ENCODE results near the gene ENTHD1. TPM values are rescaled to one million over a fixed set of nuclear protein-coding genes. Genes with fewer than 3 reads are reported as not detected.

ENTHD1 gene
- total RNA-seq, 2 donors from 2014 or later = not detected

DNA sequence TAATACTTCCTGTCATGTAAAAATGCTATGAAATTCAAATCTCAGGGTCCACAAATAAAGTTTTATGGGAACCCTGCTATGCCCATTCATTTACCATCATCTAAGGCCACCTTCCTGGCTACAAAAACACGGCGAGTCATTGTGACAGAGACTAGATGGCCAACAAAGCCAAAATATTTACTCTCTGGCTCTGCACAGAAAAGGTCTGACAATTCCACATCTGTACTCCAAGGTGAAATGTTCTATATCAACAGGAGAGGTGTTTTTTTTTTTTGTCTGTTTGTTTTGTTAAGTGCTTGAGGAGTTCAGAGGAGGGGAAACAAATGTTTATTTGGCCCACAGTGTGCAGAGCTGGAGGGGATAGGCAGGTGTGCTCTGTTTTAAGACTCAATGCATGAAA lies 48.0 kb upstream of the ENTHD1 start:
- H3K4me1 Mint-ChIP-seq = peaks cover 66% of the 10 kb centered on the region
- Histone ChIP-seq H3K9me3 (ENCODE audit: control insufficient read depth, low read length) (no peaks in the 10 kb centered on the region), H3K27ac (ENCODE audit: low read depth, low read length) (no peak overlapping the region), H3K4me1 (ENCODE audit: control insufficient read depth, insufficient read depth, low read length) (peaks cover 17% of the 10 kb centered on the region), H3K36me3 (ENCODE audit: control insufficient read depth, insufficient read depth, low read length) (no peaks in the 10 kb centered on the region), H3K9ac (ENCODE audit: extremely low read depth, low read length, poor library complexity, severe bottlenecking) (no peak overlapping the region), H3K27me3 (ENCODE audit: control insufficient read depth, insufficient read depth, low read length, poor library complexity, severe bottlenecking) (no peaks in the 10 kb centered on the region), H3K4me3 (ENCODE audit: low read length) (no peak overlapping the region)
- H3K9me3 Mint-ChIP-seq = no peaks in the 10 kb centered on the region
- no peak overlapping the region for H3K4me3 Mint-ChIP-seq
- no peaks in the 10 kb centered on the region for H3K27me3 Mint-ChIP-seq (ENCODE audit: insufficient read depth)
- no peak overlapping the region for H3K27ac Mint-ChIP-seq
- no peaks in the 10 kb centered on the region for H3K36me3 Mint-ChIP-seq (ENCODE audit: low read depth)
- no peak for DNase-seq
- 94 to 100% methylated on average over 2 of the region's 2 CpGs for WGBS, 2 experiments (ENCODE audit: insufficient coverage in 1 of 2, insufficient read length in 1 of 2)
- TF ChIP-seq CTCF (conservative IDR thresholded peaks at IDR 0.05) = no peak

GRCh38 chr22:39940757-39941305 lies 47.3 kb upstream of the ENTHD1 start:
- Histone ChIP-seq H3K9me3 (ENCODE audit: control insufficient read depth, low read length) (no peaks in the 10 kb centered on the region), H3K4me3 (ENCODE audit: low read length) (no peak overlapping the region), H3K4me1 (ENCODE audit: control insufficient read depth, insufficient read depth, low read length) (peaks cover 14% of the 10 kb centered on the region), H3K27ac (ENCODE audit: low read depth, low read length) (no peak overlapping the region), H3K36me3 (ENCODE audit: control insufficient read depth, insufficient read depth, low read length) (no peaks in the 10 kb centered on the region), H3K9ac (ENCODE audit: extremely low read depth, low read length, poor library complexity, severe bottlenecking) (no peak overlapping the region), H3K27me3 (ENCODE audit: control insufficient read depth, insufficient read depth, low read length, poor library complexity, severe bottlenecking) (no peaks in the 10 kb centered on the region)
- no peak for DNase-seq
- Mint-ChIP-seq H3K9me3 (no peaks in the 10 kb centered on the region), H3K27me3 (ENCODE audit: insufficient read depth) (no peaks in the 10 kb centered on the region), H3K36me3 (ENCODE audit: low read depth) (no peaks in the 10 kb centered on the region), H3K27ac (peak overlapping the region; percentile 35), H3K4me3 (no peak overlapping the region), H3K4me1 (peaks cover 65% of the 10 kb centered on the region)
- TF ChIP-seq CTCF (conservative IDR thresholded peaks at IDR 0.05) = no peak
- WGBS, 2 experiments (ENCODE audit: insufficient coverage in 1 of 2, insufficient read length in 1 of 2) = 58 to 85% methylated on average over 3 to 9 of the region's 9 CpGs

- no peak overlapping the region for H3K4me3 Mint-ChIP-seq
- 92 to 95% methylated on average over 3 of the region's 3 CpGs for WGBS, 2 experiments (ENCODE audit: insufficient coverage in 1 of 2, insufficient read length in 1 of 2)
- H3K4me3 ChIP-seq (ENCODE audit: low read length) = no peak overlapping the region
These were observed 46.3 kb upstream of the ENTHD1 start for GRCh38 chr22:39939830-39940229.

More at GRCh38 chr22:39939830-39940229, 46.3 kb upstream of the ENTHD1 start:
- no peak overlapping the region for H3K27ac ChIP-seq (ENCODE audit: low read depth, low read length)
- H3K36me3 ChIP-seq (ENCODE audit: control insufficient read depth, insufficient read depth, low read length) = no peaks in the 10 kb centered on the region
- DNase-seq = no peak
- H3K4me1 ChIP-seq (ENCODE audit: control insufficient read depth, insufficient read depth, low read length) = peaks cover 12% of the 10 kb centered on the region
- Mint-ChIP-seq H3K27me3 (ENCODE audit: insufficient read depth) (no peaks in the 10 kb centered on the region), H3K9me3 (no peaks in the 10 kb centered on the region), H3K27ac (no peak overlapping the region), H3K4me1 (peaks cover 62% of the 10 kb centered on the region), H3K36me3 (ENCODE audit: low read depth) (no peaks in the 10 kb centered on the region)
- TF ChIP-seq CTCF (conservative IDR thresholded peaks at IDR 0.05) = no peak
- no peaks in the 10 kb centered on the region for H3K9me3 ChIP-seq (ENCODE audit: control insufficient read depth, low read length)
- no peaks in the 10 kb centered on the region for H3K27me3 ChIP-seq (ENCODE audit: control insufficient read depth, insufficient read depth, low read length, poor library complexity, severe bottlenecking)
- no peak overlapping the region for H3K9ac ChIP-seq (ENCODE audit: extremely low read depth, low read length, poor library complexity, severe bottlenecking)
